OCI-LY1 (cell line): ENCODE data around the gene USP25.

Experiments
- EZH2 ChIP-seq: fragments of 200-600 bp; sonication (generic), shearing (Covaris generic); IDR thresholded peaks from 2 replicates; pipeline ENCODE4 v1.8.0; 2017; ENCODE audit warnings: borderline replicate concordance, mixed run types, mild to moderate bottlenecking, antibody characterized with exemption, low read length, moderate library complexity, mixed read lengths
- TF ChIP-seq, protein P1 (sequence below): fragments of 200-600 bp; sonication (generic), shearing (Covaris generic); IDR thresholded peaks from 2 replicates; pipeline ENCODE4 v1.5.1; 2017; ENCODE audit warnings: mild to moderate bottlenecking, antibody characterized with exemption, low read length, moderate library complexity, mixed read lengths

DNA sequence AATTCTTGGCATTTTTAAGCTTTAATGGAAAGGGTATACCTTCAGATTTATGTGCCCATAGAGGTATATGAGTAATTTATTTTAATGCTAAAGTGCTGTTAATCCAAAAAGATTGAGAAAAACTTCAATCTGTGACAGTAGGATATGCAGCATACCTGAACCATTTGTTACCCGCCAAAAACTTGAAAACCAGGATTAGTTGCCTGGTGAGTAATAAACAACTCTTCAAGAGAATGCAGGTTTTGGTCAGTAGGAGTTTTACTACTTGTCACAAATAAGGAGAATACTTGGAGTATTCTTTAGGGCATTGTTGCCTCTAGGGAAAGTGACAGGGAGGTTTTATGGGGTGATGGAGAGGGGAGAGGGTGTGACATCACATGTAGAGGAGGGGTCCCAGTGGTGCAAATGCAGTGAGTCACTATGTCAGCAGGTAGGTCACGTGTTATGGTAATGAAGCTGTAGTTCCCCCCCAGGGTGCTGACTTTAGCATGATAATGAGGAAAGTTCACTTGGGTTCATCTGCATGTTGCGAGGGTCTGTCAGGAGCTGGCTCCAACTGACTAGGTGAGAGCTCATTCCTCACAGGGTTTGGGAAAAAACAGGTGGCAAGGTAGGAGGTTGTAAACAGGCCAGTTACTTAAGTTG is 23.1 kb downstream of the USP25 start:
- TF ChIP-seq, protein P1, sequence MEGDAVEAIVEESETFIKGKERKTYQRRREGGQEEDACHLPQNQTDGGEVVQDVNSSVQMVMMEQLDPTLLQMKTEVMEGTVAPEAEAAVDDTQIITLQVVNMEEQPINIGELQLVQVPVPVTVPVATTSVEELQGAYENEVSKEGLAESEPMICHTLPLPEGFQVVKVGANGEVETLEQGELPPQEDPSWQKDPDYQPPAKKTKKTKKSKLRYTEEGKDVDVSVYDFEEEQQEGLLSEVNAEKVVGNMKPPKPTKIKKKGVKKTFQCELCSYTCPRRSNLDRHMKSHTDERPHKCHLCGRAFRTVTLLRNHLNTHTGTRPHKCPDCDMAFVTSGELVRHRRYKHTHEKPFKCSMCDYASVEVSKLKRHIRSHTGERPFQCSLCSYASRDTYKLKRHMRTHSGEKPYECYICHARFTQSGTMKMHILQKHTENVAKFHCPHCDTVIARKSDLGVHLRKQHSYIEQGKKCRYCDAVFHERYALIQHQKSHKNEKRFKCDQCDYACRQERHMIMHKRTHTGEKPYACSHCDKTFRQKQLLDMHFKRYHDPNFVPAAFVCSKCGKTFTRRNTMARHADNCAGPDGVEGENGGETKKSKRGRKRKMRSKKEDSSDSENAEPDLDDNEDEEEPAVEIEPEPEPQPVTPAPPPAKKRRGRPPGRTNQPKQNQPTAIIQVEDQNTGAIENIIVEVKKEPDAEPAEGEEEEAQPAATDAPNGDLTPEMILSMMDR, result no peak
- no peak for TF ChIP-seq EZH2
